ENCODE data around the gene CNTD1. TPM values are rescaled to one million over a fixed set of nuclear protein-coding genes. Genes with fewer than 3 reads are reported as not detected.

Gene CNTD1
- total RNA-seq, 2 donors from 2014 or later: not detected

- WGBS, 2 experiments (ENCODE audit: insufficient coverage in 1 of 2, insufficient read length in 1 of 2): 89 to 95% methylated on average over 1 to 3 of the region's 3 CpGs
- H3K4me3 Mint-ChIP-seq: peak overlapping the region; percentile 97
- no peaks in the 10 kb centered on the region for H3K9me3 Mint-ChIP-seq
- TF ChIP-seq CTCF (conservative IDR thresholded peaks at IDR 0.05): peak; percentile 22
- DNase-seq: no peak
- H3K9ac ChIP-seq (ENCODE audit: extremely low read depth, low read length, poor library complexity, severe bottlenecking): no peak overlapping the region
- no peak overlapping the region for H3K4me3 ChIP-seq (ENCODE audit: low read length)
- H3K27ac ChIP-seq (ENCODE audit: low read depth, low read length): no peak overlapping the region
- peaks cover 1% of the 10 kb centered on the region for H3K27me3 ChIP-seq (ENCODE audit: control insufficient read depth, insufficient read depth, low read length, poor library complexity, severe bottlenecking)
- H3K4me1 ChIP-seq (ENCODE audit: control insufficient read depth, insufficient read depth, low read length): no peaks in the 10 kb centered on the region
- H3K4me1 Mint-ChIP-seq: peaks cover 14% of the 10 kb centered on the region
- peaks cover 2% of the 10 kb centered on the region for H3K27me3 Mint-ChIP-seq (ENCODE audit: insufficient read depth)
- H3K27ac Mint-ChIP-seq: no peak overlapping the region
- H3K36me3 ChIP-seq (ENCODE audit: control insufficient read depth, insufficient read depth, low read length): peaks cover 27% of the 10 kb centered on the region
- no peaks in the 10 kb centered on the region for H3K9me3 ChIP-seq (ENCODE audit: control insufficient read depth, low read length)
- peaks cover 27% of the 10 kb centered on the region for H3K36me3 Mint-ChIP-seq (ENCODE audit: low read depth)
Measured at GRCh38 chr17:42775534-42776098, 23.0 kb upstream of the CNTD1 start.

GRCh38 chr17:42778570-42778969 lies 20.1 kb upstream of the CNTD1 start:
- no peak overlapping the region for H3K27ac Mint-ChIP-seq
- no peak for DNase-seq
- no peak for TF ChIP-seq CTCF (conservative IDR thresholded peaks at IDR 0.05)
- H3K36me3 Mint-ChIP-seq (ENCODE audit: low read depth): peaks cover 27% of the 10 kb centered on the region
- Histone ChIP-seq H3K4me1 (ENCODE audit: control insufficient read depth, insufficient read depth, low read length) (no peaks in the 10 kb centered on the region), H3K27me3 (ENCODE audit: control insufficient read depth, insufficient read depth, low read length, poor library complexity, severe bottlenecking) (peaks cover 31% of the 10 kb centered on the region), H3K9ac (ENCODE audit: extremely low read depth, low read length, poor library complexity, severe bottlenecking) (no peak overlapping the region), H3K27ac (ENCODE audit: low read depth, low read length) (no peak overlapping the region), H3K36me3 (ENCODE audit: control insufficient read depth, insufficient read depth, low read length) (peaks cover 27% of the 10 kb centered on the region), H3K4me3 (ENCODE audit: low read length) (no peak overlapping the region), H3K9me3 (ENCODE audit: control insufficient read depth, low read length) (no peaks in the 10 kb centered on the region)
- H3K4me1 Mint-ChIP-seq: peaks cover 23% of the 10 kb centered on the region
- H3K27me3 Mint-ChIP-seq (ENCODE audit: insufficient read depth): peaks cover 28% of the 10 kb centered on the region
- 75 to 85% methylated on average over 2 to 5 of the region's 5 CpGs for WGBS, 2 experiments (ENCODE audit: insufficient coverage in 1 of 2, insufficient read length in 1 of 2)
- H3K4me3 Mint-ChIP-seq: no peak overlapping the region
- no peaks in the 10 kb centered on the region for H3K9me3 Mint-ChIP-seq

- peaks cover 27% of the 10 kb centered on the region for H3K36me3 ChIP-seq (ENCODE audit: control insufficient read depth, insufficient read depth, low read length)
- Mint-ChIP-seq H3K4me3 (peak overlapping the region; percentile 57), H3K4me1 (peaks cover 19% of the 10 kb centered on the region), H3K27ac (peak overlapping the region; percentile 39), H3K36me3 (ENCODE audit: low read depth) (peaks cover 27% of the 10 kb centered on the region), H3K27me3 (ENCODE audit: insufficient read depth) (peaks cover 36% of the 10 kb centered on the region), H3K9me3 (no peaks in the 10 kb centered on the region)
- H3K27ac ChIP-seq (ENCODE audit: low read depth, low read length): no peak overlapping the region
- H3K27me3 ChIP-seq (ENCODE audit: control insufficient read depth, insufficient read depth, low read length, poor library complexity, severe bottlenecking): peaks cover 38% of the 10 kb centered on the region
- 84 to 100% methylated on average over 1 to 3 of the region's 3 CpGs for WGBS, 2 experiments (ENCODE audit: insufficient coverage in 1 of 2, insufficient read length in 1 of 2)
- H3K9me3 ChIP-seq (ENCODE audit: control insufficient read depth, low read length): no peaks in the 10 kb centered on the region
- no peak overlapping the region for H3K4me3 ChIP-seq (ENCODE audit: low read length)
- H3K9ac ChIP-seq (ENCODE audit: extremely low read depth, low read length, poor library complexity, severe bottlenecking): no peak overlapping the region
- no peak for TF ChIP-seq CTCF (conservative IDR thresholded peaks at IDR 0.05)
- no peaks in the 10 kb centered on the region for H3K4me1 ChIP-seq (ENCODE audit: control insufficient read depth, insufficient read depth, low read length)
- no peak for DNase-seq
Measured at GRCh38 chr17:42779304-42779935, 19.2 kb upstream of the CNTD1 start.
